Endothelial cell of umbilical vein (primary cell): ENCODE results near the gene SLC44A4. TPM values are rescaled to one million over a fixed set of nuclear protein-coding genes. Genes with fewer than 3 reads are reported as not detected.

Experiments used
- BruUV-seq: library from RNA; stranded (reverse); fragments of 400-500 nt; replicated peaks from 2 replicates; lab custom pipeline; 2021; lab: Mats Ljungman, UMichigan
- CTCF ChIA-PET: fragments of 300-600, 350-600 bp; sonication (Branson Sonifier 250); formaldehyde crosslinking; loops from one replicate; lab custom pipeline; 2021; ENCODE audit warnings: antibody characterized with exemption, inconsistent platforms; lab: Charles Lee
- POLR2A ChIA-PET: fragments of 300-600, 350-600 bp; sonication (Branson Sonifier 250); formaldehyde crosslinking; loops from one replicate; lab custom pipeline; 2021; ENCODE audit warnings: antibody characterized with exemption, inconsistent platforms; lab: Charles Lee
- DNase-seq: peaks from one replicate; pipeline ENCODE4 v3.0.0-alpha.2; 2011; ENCODE audit warnings: low read depth, low spot score
- FAIRE-seq: peaks from 2 replicates; lab custom pipeline; 2011; peaks lifted over from hg19 to GRCh38; lab: Jason Lieb, UNC
- H2AFZ ChIP-seq: 2 replicates; pipeline ENCODE4 v1.6.0; 2012; ENCODE audit warnings: low read depth, low read length, control low read depth, inconsistent platforms
- H3K27ac ChIP-seq: 2 replicates; pipeline ENCODE4 v1.5.1; 2011; ENCODE audit warnings: low read depth, mild to moderate bottlenecking, control low read depth, low read length, moderate library complexity; ENCODE audit not compliant: insufficient read depth
- H3K27me3 ChIP-seq, 2 experiments: 2 replicates each; pipeline versions ENCODE4 v1.6.0 to v1.6.1; 2011; ENCODE audit warnings: low read length in 2 of 2, mixed read lengths in 1 of 2; ENCODE audit not compliant: control insufficient read depth in 2 of 2, insufficient read depth in 2 of 2
- H3K36me3 ChIP-seq, 2 experiments: 2 replicates in 1 of 2; 3 replicates in 1 of 2; pipeline ENCODE4 v1.5.1; 2011; ENCODE audit warnings: low read length in 2 of 2, mild to moderate bottlenecking in 1 of 2, moderate library complexity in 1 of 2; ENCODE audit not compliant: control insufficient read depth in 2 of 2, insufficient read depth in 2 of 2; ENCODE audit errors: extremely low read depth in 1 of 2
- H3K4me1 ChIP-seq: 3 replicates; pipeline ENCODE4 v1.5.1; 2011; ENCODE audit warnings: mild to moderate bottlenecking, low read length; ENCODE audit not compliant: control insufficient read depth, insufficient read depth; ENCODE audit errors: extremely low read depth
- H3K4me2 ChIP-seq: 2 replicates; pipeline ENCODE4 v1.6.1; 2011; ENCODE audit warnings: low read length, control low read depth, mixed read lengths; ENCODE audit not compliant: insufficient read depth
- H3K4me3 ChIP-seq, 3 experiments: fragments of 200-600 bp in 1 of 3; sonication (generic), shearing (Covaris generic) in 1 of 3; replicated peaks in 1 of 3; 2 replicates each; pipeline ENCODE4 v1.5.1; 2011 to 2016; ENCODE audit warnings: control low read depth in 3 of 3, low read length in 3 of 3, mild to moderate bottlenecking in 2 of 3, inconsistent platforms in 1 of 3, low read depth in 1 of 3, moderate library complexity in 1 of 3; ENCODE audit not compliant: insufficient read depth in 1 of 3
- H3K79me2 ChIP-seq: 2 replicates; pipeline ENCODE4 v1.6.0; 2012; ENCODE audit warnings: low read length, inconsistent platforms; ENCODE audit not compliant: control insufficient read depth, insufficient read depth
- H3K9ac ChIP-seq: replicated peaks from 2 replicates; pipeline ENCODE3; 2011; ENCODE audit warnings: low read length, control low read depth; ENCODE audit not compliant: insufficient read depth; ENCODE audit errors: extremely low read depth
- H3K9me1 ChIP-seq: replicated peaks from 3 replicates; pipeline ENCODE4 v1.6.0; 2011; ENCODE audit warnings: mild to moderate bottlenecking, low read length; ENCODE audit not compliant: control insufficient read depth, insufficient read depth; ENCODE audit errors: extremely low read depth
- H3K9me3 ChIP-seq: replicated peaks from 2 replicates; pipeline ENCODE4 v1.5.1; 2012; ENCODE audit warnings: low read length, inconsistent platforms; ENCODE audit not compliant: control insufficient read depth, insufficient read depth
- H4K20me1 ChIP-seq: replicated peaks from 2 replicates; pipeline ENCODE3; 2011; ENCODE audit warnings: mild to moderate bottlenecking, low read length; ENCODE audit not compliant: control insufficient read depth, insufficient read depth; ENCODE audit errors: extremely low read depth
- EZH2 ChIP-seq: IDR thresholded peaks from 2 replicates; pipeline ENCODE4 v1.6.1; 2012; ENCODE audit warnings: borderline replicate concordance, low read depth, mild to moderate bottlenecking, moderate library complexity, low read length, inconsistent platforms; ENCODE audit not compliant: severe bottlenecking
- FOS ChIP-seq: IDR thresholded peaks from 2 replicates; pipeline ENCODE4 v1.6.1; 2011; ENCODE audit warnings: mild to moderate bottlenecking, low read length, moderate library complexity, borderline replicate concordance; ENCODE audit not compliant: insufficient read depth
- GATA2 ChIP-seq: IDR thresholded peaks from 2 replicates; pipeline ENCODE4 v1.7.0; 2011; ENCODE audit warnings: low read depth, mild to moderate bottlenecking, moderate library complexity, mixed read lengths, low read length; ENCODE audit not compliant: insufficient read length, insufficient read depth
- JUN ChIP-seq: IDR thresholded peaks from 2 replicates; pipeline ENCODE4 v1.6.1; 2011; ENCODE audit warnings: borderline replicate concordance, low read depth; ENCODE audit not compliant: insufficient read length, insufficient read depth
- MYC ChIP-seq: IDR thresholded peaks from one replicate; pipeline ENCODE4 v1.6.1; 2011; ENCODE audit warnings: mild to moderate bottlenecking, low read depth, low read length
- POLR2A ChIP-seq: IDR thresholded peaks from 2 replicates; pipeline ENCODE4 v1.6.1; 2012; ENCODE audit warnings: low read depth, mild to moderate bottlenecking, control low read depth, low read length
- POLR2AphosphoS5 ChIP-seq: IDR thresholded peaks from 2 replicates; pipeline ENCODE4 v1.6.1; 2012; ENCODE audit warnings: low read depth, mild to moderate bottlenecking, control low read depth, low read length, moderate library complexity; ENCODE audit not compliant: insufficient read depth
- dilution Hi-C: fragments of 300-500 bp; cut with MboI; formaldehyde crosslinking; loops from one replicate; pipeline ENCODE4 v1.15.0; 2019; ENCODE audit warnings: low sequenced_read_pairs; ENCODE audit not compliant: extremely low pct_ligation_motif_present
- intact Hi-C: fragments of 100-400 bp; cut with micrococcal nuclease; formaldehyde crosslinking; loops from one replicate; pipeline ENCODE4 v1.10.0; 2022
- polyA plus RNA-seq, 4 experiments: library from polyadenylated mRNA; depleted of rRNA in 3 of 4; stranded (reverse) in 3 of 4; unstranded in 1 of 4; fragments of >200 nt; gene quantifications; 2 replicates each; pipeline versions ENCODE4 v1.2.1 to v1.2.3, GENCODE V29; 2011 to 2012; ENCODE audit warnings: missing spikeins in 1 of 4
- total RNA-seq: library from RNA; stranded (reverse); gene quantifications from 2 replicates; pipeline ENCODE4 v1.2.3, GENCODE V29; 2021
- TF ChIP-seq, protein P1 (sequence below), 2 donors: IDR thresholded peaks; 1 replicate in 1 of 2; 2 replicates in 1 of 2; pipeline ENCODE4 v1.5.1; 2011; ENCODE audit warnings: low read length in 2 of 2, mild to moderate bottlenecking in 2 of 2, moderate library complexity in 2 of 2, control low read depth in 1 of 2, inconsistent platforms in 1 of 2, low read depth in 1 of 2; ENCODE audit not compliant: insufficient read depth in 1 of 2; ENCODE audit errors: extremely low read depth in 1 of 2
- TF ChIP-seq, protein P2 (sequence below): IDR thresholded peaks from 2 replicates; pipeline ENCODE4 v1.6.1; 2011; ENCODE audit not compliant: insufficient read depth, insufficient read length

SLC44A4 gene
- total and polyA plus RNA-seq, 2 donors (not counting 3 experiments of a cell fraction or from before 2014, with no cell fraction given): 0.84 to 1.1 TPM

DNA sequence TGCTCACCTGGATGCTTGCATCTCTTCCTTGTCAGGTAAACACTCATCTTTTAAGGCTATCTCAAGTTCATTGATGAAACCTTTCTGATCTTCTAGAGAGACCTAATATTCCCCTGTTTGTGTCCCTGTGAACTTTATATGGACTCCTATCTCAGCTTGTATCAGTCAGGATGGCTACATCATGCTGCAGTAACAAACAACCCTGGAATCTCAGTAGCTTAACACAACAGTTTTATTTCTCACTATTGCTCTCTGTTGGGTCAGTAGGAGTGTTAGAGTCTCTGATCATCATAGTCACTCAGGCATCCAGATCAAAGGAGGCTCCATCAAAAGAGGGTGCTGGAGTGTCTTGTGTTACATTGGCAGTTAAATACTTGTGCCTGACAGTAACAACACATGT is 36.6 kb upstream of the SLC44A4 start:
- Histone ChIP-seq H3K27me3 (no peaks in the 10 kb centered on the region), H4K20me1 (no peaks in the 10 kb centered on the region), H3K27ac (no peak overlapping the region), H3K36me3 (no peaks in the 10 kb centered on the region), H3K9me3 (no peaks in the 10 kb centered on the region), H3K79me2 (no peaks in the 10 kb centered on the region), H3K4me2 (no peak overlapping the region), H3K4me1 (peaks cover 3% of the 10 kb centered on the region), H3K9me1 (no peaks in the 10 kb centered on the region), H2AFZ (no peak overlapping the region), H3K9ac (no peak overlapping the region), H3K4me3 (no peak overlapping the region)
- FAIRE-seq: no peak
- DNase-seq: no peak
- ChIA-PET POLR2A (no interaction called here), CTCF (no interaction called here)
- no TSS peak for BruUV-seq
- dilution Hi-C loops: no loop called here
- intact Hi-C loops: no loop called here
- TF ChIP-seq JUN: no peak
- TF ChIP-seq FOS: no peak
- no peak for TF ChIP-seq POLR2AphosphoS5
- no peak for TF ChIP-seq GATA2
- TF ChIP-seq POLR2A: no peak
- TF ChIP-seq, protein P1, sequence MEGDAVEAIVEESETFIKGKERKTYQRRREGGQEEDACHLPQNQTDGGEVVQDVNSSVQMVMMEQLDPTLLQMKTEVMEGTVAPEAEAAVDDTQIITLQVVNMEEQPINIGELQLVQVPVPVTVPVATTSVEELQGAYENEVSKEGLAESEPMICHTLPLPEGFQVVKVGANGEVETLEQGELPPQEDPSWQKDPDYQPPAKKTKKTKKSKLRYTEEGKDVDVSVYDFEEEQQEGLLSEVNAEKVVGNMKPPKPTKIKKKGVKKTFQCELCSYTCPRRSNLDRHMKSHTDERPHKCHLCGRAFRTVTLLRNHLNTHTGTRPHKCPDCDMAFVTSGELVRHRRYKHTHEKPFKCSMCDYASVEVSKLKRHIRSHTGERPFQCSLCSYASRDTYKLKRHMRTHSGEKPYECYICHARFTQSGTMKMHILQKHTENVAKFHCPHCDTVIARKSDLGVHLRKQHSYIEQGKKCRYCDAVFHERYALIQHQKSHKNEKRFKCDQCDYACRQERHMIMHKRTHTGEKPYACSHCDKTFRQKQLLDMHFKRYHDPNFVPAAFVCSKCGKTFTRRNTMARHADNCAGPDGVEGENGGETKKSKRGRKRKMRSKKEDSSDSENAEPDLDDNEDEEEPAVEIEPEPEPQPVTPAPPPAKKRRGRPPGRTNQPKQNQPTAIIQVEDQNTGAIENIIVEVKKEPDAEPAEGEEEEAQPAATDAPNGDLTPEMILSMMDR (IDR thresholded peaks at IDR 0.05; ENCODE audit: extremely low read depth in 1 of 2, insufficient read depth in 1 of 2, low read depth in 1 of 2, low read length in 2 of 2): no peak
- TF ChIP-seq EZH2: no peak
- TF ChIP-seq, protein P2, sequence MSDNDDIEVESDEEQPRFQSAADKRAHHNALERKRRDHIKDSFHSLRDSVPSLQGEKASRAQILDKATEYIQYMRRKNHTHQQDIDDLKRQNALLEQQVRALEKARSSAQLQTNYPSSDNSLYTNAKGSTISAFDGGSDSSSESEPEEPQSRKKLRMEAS: no peak
- TF ChIP-seq MYC: no peak
